Measurements from ENCODE around the gene LRRC4C. TPM values are rescaled to one million over a fixed set of nuclear protein-coding genes. Genes with fewer than 3 reads are reported as not detected.

LRRC4C gene
- total RNA-seq, 1 experiment from 2014 or later: 0.72 TPM

DNA sequence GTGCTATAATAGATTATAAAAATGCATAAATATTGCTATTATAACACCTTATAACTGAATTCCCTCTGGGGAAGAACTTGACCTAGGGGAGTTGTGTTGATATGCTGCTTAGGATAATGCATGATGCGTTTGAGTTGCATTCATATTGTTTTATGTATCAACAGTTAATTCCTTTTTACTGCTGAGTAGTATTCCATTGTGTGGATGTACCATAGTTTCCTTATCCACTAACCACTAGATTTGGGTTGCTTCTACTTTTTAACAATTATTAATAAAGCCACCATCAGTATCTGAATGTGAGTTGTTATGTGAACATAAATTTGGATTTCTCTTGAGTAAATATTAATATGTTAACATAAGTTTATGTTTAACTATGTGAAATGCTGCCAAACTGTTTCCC lies 19.7 kb upstream of the LRRC4C start:
- Mint-ChIP-seq H3K36me3 (peaks cover 13% of the 10 kb centered on the region), H3K9me3 (peaks cover 18% of the 10 kb centered on the region), H3K27ac (no peak overlapping the region), H3K4me1 (peaks cover 7% of the 10 kb centered on the region; the same call in 1 of the 2 replicates), H3K4me3 (no peak overlapping the region), H3K27me3 (ENCODE audit: low read depth) (no peaks in the 10 kb centered on the region)
- no peak for TF ChIP-seq ATF3 (CRISPR knock-in tag; conservative IDR thresholded peaks at IDR 0.05)
- TF ChIP-seq, protein P1, sequence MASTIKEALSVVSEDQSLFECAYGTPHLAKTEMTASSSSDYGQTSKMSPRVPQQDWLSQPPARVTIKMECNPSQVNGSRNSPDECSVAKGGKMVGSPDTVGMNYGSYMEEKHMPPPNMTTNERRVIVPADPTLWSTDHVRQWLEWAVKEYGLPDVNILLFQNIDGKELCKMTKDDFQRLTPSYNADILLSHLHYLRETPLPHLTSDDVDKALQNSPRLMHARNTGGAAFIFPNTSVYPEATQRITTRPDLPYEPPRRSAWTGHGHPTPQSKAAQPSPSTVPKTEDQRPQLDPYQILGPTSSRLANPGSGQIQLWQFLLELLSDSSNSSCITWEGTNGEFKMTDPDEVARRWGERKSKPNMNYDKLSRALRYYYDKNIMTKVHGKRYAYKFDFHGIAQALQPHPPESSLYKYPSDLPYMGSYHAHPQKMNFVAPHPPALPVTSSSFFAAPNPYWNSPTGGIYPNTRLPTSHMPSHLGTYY (CRISPR knock-in tag; IDR thresholded peaks at IDR 0.05): no peak
- no peak for TF ChIP-seq GABPB1 (CRISPR knock-in tag; IDR thresholded peaks at IDR 0.05)
- TF ChIP-seq MXD4 (CRISPR knock-in tag; IDR thresholded peaks at IDR 0.05; ENCODE audit: borderline replicate concordance): no peak
- no peak for TF ChIP-seq FOXK1 (CRISPR knock-in tag; IDR thresholded peaks at IDR 0.05)
- TF ChIP-seq STAT6 (CRISPR knock-in tag; conservative IDR thresholded peaks at IDR 0.05; ENCODE audit: low read depth): no peak
- TF ChIP-seq E2F5 (CRISPR knock-in tag; IDR thresholded peaks at IDR 0.05): no peak
- no peak for TF ChIP-seq SOX15 (CRISPR knock-in tag; IDR thresholded peaks at IDR 0.05)
- TF ChIP-seq, protein P2, sequence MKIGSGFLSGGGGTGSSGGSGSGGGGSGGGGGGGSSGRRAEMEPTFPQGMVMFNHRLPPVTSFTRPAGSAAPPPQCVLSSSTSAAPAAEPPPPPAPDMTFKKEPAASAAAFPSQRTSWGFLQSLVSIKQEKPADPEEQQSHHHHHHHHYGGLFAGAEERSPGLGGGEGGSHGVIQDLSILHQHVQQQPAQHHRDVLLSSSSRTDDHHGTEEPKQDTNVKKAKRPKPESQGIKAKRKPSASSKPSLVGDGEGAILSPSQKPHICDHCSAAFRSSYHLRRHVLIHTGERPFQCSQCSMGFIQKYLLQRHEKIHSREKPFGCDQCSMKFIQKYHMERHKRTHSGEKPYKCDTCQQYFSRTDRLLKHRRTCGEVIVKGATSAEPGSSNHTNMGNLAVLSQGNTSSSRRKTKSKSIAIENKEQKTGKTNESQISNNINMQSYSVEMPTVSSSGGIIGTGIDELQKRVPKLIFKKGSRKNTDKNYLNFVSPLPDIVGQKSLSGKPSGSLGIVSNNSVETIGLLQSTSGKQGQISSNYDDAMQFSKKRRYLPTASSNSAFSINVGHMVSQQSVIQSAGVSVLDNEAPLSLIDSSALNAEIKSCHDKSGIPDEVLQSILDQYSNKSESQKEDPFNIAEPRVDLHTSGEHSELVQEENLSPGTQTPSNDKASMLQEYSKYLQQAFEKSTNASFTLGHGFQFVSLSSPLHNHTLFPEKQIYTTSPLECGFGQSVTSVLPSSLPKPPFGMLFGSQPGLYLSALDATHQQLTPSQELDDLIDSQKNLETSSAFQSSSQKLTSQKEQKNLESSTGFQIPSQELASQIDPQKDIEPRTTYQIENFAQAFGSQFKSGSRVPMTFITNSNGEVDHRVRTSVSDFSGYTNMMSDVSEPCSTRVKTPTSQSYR (CRISPR knock-in tag; IDR thresholded peaks at IDR 0.05): no peak
- TF ChIP-seq TCF7 (CRISPR knock-in tag; IDR thresholded peaks at IDR 0.05; ENCODE audit: low read depth): no peak
- no peak for TF ChIP-seq ZNF232 (CRISPR knock-in tag; IDR thresholded peaks at IDR 0.05)
- no peak for TF ChIP-seq KAT7 (CRISPR knock-in tag; IDR thresholded peaks at IDR 0.05; ENCODE audit: borderline replicate concordance)
- no peak for TF ChIP-seq ELF4 (CRISPR knock-in tag; IDR thresholded peaks at IDR 0.05; ENCODE audit: low read depth)
- TF ChIP-seq NR1H2 (CRISPR knock-in tag; IDR thresholded peaks at IDR 0.05): no peak
- no peak for TF ChIP-seq ZNF263 (CRISPR knock-in tag; IDR thresholded peaks at IDR 0.05; ENCODE audit: low read depth)
- TF ChIP-seq, protein P3, sequence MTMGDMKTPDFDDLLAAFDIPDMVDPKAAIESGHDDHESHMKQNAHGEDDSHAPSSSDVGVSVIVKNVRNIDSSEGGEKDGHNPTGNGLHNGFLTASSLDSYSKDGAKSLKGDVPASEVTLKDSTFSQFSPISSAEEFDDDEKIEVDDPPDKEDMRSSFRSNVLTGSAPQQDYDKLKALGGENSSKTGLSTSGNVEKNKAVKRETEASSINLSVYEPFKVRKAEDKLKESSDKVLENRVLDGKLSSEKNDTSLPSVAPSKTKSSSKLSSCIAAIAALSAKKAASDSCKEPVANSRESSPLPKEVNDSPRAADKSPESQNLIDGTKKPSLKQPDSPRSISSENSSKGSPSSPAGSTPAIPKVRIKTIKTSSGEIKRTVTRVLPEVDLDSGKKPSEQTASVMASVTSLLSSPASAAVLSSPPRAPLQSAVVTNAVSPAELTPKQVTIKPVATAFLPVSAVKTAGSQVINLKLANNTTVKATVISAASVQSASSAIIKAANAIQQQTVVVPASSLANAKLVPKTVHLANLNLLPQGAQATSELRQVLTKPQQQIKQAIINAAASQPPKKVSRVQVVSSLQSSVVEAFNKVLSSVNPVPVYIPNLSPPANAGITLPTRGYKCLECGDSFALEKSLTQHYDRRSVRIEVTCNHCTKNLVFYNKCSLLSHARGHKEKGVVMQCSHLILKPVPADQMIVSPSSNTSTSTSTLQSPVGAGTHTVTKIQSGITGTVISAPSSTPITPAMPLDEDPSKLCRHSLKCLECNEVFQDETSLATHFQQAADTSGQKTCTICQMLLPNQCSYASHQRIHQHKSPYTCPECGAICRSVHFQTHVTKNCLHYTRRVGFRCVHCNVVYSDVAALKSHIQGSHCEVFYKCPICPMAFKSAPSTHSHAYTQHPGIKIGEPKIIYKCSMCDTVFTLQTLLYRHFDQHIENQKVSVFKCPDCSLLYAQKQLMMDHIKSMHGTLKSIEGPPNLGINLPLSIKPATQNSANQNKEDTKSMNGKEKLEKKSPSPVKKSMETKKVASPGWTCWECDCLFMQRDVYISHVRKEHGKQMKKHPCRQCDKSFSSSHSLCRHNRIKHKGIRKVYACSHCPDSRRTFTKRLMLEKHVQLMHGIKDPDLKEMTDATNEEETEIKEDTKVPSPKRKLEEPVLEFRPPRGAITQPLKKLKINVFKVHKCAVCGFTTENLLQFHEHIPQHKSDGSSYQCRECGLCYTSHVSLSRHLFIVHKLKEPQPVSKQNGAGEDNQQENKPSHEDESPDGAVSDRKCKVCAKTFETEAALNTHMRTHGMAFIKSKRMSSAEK (CRISPR knock-in tag; IDR thresholded peaks at IDR 0.05; ENCODE audit: borderline replicate concordance): no peak
- TF ChIP-seq NR3C1 (CRISPR knock-in tag; conservative IDR thresholded peaks at IDR 0.05; ENCODE audit: low read depth): no peak
- ATAC-seq: no peak
- ChIA-PET POLR2A (no interaction called here), CTCF (no interaction called here)
- no peak for DNase-seq (ENCODE audit: low spot score)
